HepG2 (cell line): Measurements from ENCODE around the gene DBN1. TPM values are rescaled to one million over a fixed set of nuclear protein-coding genes. Genes with fewer than 3 reads are reported as not detected.

Experiments
- ARID4A ChIP-seq: sonication (generic); formaldehyde crosslinking; IDR thresholded peaks from 2 replicates; pipeline ENCODE4 v1.5.0; 2020; ENCODE audit warnings: mild to moderate bottlenecking, missing genetic modification reagents, borderline replicate concordance
- CENPT ChIP-seq: sonication (generic); formaldehyde crosslinking; IDR thresholded peaks from 2 replicates; pipeline ENCODE4 v1.8.0; 2022; ENCODE audit warnings: low read depth, mild to moderate bottlenecking, moderate library complexity, missing genetic modification reagents
- CSRNP2 ChIP-seq: sonication (generic); formaldehyde crosslinking; conservative IDR thresholded peaks from 2 replicates; pipeline ENCODE4 v1.8.0; 2022; ENCODE audit warnings: low read depth, missing genetic modification reagents
- E2F1 ChIP-seq: sonication (generic); formaldehyde crosslinking; IDR thresholded peaks from 2 replicates; pipeline ENCODE4 v1.5.0; 2020; ENCODE audit warnings: missing genetic modification reagents
- EZH2 ChIP-seq: conservative IDR thresholded peaks from 2 replicates; pipeline ENCODE4 v1.6.1; 2012; ENCODE audit warnings: mild to moderate bottlenecking, low read depth, low read length, moderate library complexity
- GFI1 ChIP-seq: sonication (generic); formaldehyde crosslinking; IDR thresholded peaks from 2 replicates; pipeline ENCODE4 v1.5.0; 2020; ENCODE audit warnings: missing genetic modification reagents, mild to moderate bottlenecking, borderline replicate concordance
- HCFC1 ChIP-seq: fragments of 150-350 bp; IDR thresholded peaks from 2 replicates; pipeline ENCODE4 v1.6.1; 2014; ENCODE audit warnings: low read depth, low read length
- KMT2A ChIP-seq: sonication (generic); formaldehyde crosslinking; IDR thresholded peaks from 2 replicates; pipeline ENCODE4 v1.4.0; 2020; ENCODE audit warnings: missing genetic modification reagents
- PBX3 ChIP-seq: sonication (generic); formaldehyde crosslinking; IDR thresholded peaks from 2 replicates; pipeline ENCODE4 v1.8.1; 2023; ENCODE audit warnings: missing genetic modification reagents, inconsistent platforms, borderline replicate concordance
- SIN3B ChIP-seq: fragments of 150-350 bp; IDR thresholded peaks from 2 replicates; pipeline ENCODE4 v1.6.1; 2014; ENCODE audit warnings: low read length
- SRSF4 ChIP-seq: fragments of 200-400 bp; formaldehyde crosslinking; IDR thresholded peaks from one replicate; pipeline ENCODE4 v1.6.1; 2018; ENCODE audit warnings: mild to moderate bottlenecking, low read depth, low read length, moderate library complexity; ENCODE audit not compliant: poor library complexity, severe bottlenecking
- TBL1XR1 ChIP-seq: fragments of 150-350 bp; IDR thresholded peaks from 2 replicates; pipeline ENCODE4 v1.6.1; 2014; ENCODE audit warnings: borderline replicate concordance, low read length; ENCODE audit not compliant: partially characterized antibody
- ZHX1 ChIP-seq: sonication (generic); formaldehyde crosslinking; IDR thresholded peaks from 2 replicates; pipeline ENCODE4 v1.8.1; 2022; ENCODE audit warnings: low read depth, mild to moderate bottlenecking, missing genetic modification reagents
- ZNF264 ChIP-seq: sonication (generic); formaldehyde crosslinking; IDR thresholded peaks from 2 replicates; pipeline ENCODE4 v1.4.0; 2020; ENCODE audit warnings: missing genetic modification reagents
- ZNF292 ChIP-seq: sonication (generic); formaldehyde crosslinking; IDR thresholded peaks from 2 replicates; pipeline ENCODE4 v1.8.1; 2022; ENCODE audit warnings: mild to moderate bottlenecking, low read depth, missing genetic modification reagents, borderline replicate concordance
- ZNF343 ChIP-seq: sonication (generic); formaldehyde crosslinking; IDR thresholded peaks from 2 replicates; pipeline ENCODE4 v1.4.0; 2020; ENCODE audit warnings: mild to moderate bottlenecking, missing genetic modification reagents
- ZNF674 ChIP-seq: sonication (generic); formaldehyde crosslinking; IDR thresholded peaks from 2 replicates; pipeline ENCODE4 v1.5.0; 2020; ENCODE audit warnings: low read depth, mild to moderate bottlenecking, missing genetic modification reagents
- polyA plus RNA-seq, 8 experiments: library from polyadenylated mRNA; depleted of rRNA in 3 of 8; stranded (reverse) in 7 of 8; unstranded in 1 of 8; fragments of >200 nt; fragmentation: Illumina TruSeq in 4 of 8; extraction: Trizol in 4 of 8; gene quantifications; 2 replicates each; pipeline versions ENCODE4 v1.2.1 to v1.2.3, GENCODE V29; 2011 to 2016; ENCODE audit warnings: low read depth in 4 of 8, missing spikeins in 1 of 8, mixed read lengths in 1 of 8; ENCODE audit not compliant: insufficient read depth in 1 of 8
- total RNA-seq, 5 experiments: library from RNA; depleted of rRNA; stranded (reverse); fragments of >200 nt; fragmentation: Illumina TruSeq; extraction: Trizol; gene quantifications; 2 replicates each; pipeline ENCODE4 v1.2.3, GENCODE V29; 2016; ENCODE audit warnings: low read depth in 1 of 5

The DBN1 gene
- total and polyA plus RNA-seq, 2 of the 13 experiments (the other 11 are each of a cell fraction or from before 2014, with no cell fraction given): 27.0 to 37.3 TPM

GRCh38 chr5:177454397-177455035 is 18.9 kb downstream of the DBN1 start (continued):
- TF ChIP-seq ARID4A (peak; percentile 45; the same call in 1 of the 2 replicates), E2F1 (CRISPR knock-in tag) (no peak), PBX3 (CRISPR knock-in tag) (no peak), SIN3B (0 out of 2 replicates have a peak, but pooled peaks have one; percentile 22), CSRNP2 (no peak), ZNF292 (no peak), EZH2 (no peak), ZNF674 (CRISPR knock-in tag) (no peak), HCFC1 (peak; percentile 16; the same call in 1 of the 2 replicates), GFI1 (CRISPR knock-in tag) (no peak), ZHX1 (peak; percentile 56; the same call in 1 of the 2 replicates), ZNF343 (CRISPR knock-in tag) (no peak), KMT2A (CRISPR knock-in tag) (peak; percentile 40), TBL1XR1 (peak; percentile 49), ZNF264 (CRISPR knock-in tag) (no peak), CENPT (CRISPR knock-in tag) (no peak), SRSF4 (no peak)
